GM19324 (cell line): ENCODE measurements around the gene LYPD5.
"Not testable (repeated sequence)": the region's sequence is repeated elsewhere in the genome, so short reads cannot be mapped to it uniquely, and the experiment has no call there.

Source experiments
- ATAC-seq: cut with Tn5 transposase; IDR thresholded peaks from one replicate; pipeline ENCODE4 v1.9.1; 2021; ENCODE audit warnings: mild to moderate bottlenecking, moderate library complexity; ENCODE audit not compliant: unreplicated experiment, low FRiP score

LYPD5 gene

GRCh38 chr19:43779147-43779819, 23.0 kb downstream of the LYPD5 start:
- no peak for ATAC-seq

- no peak for ATAC-seq
Measured at GRCh38 chr19:43778651-43779050, 23.6 kb downstream of the LYPD5 start.

GRCh38 chr19:43777163-43777695, 25.0 kb downstream of the LYPD5 start:
- no peak for ATAC-seq

- no peak for ATAC-seq
Measured at GRCh38 chr19:43776286-43776685, 26.0 kb downstream of the LYPD5 start.

- ATAC-seq, result no peak
Measured at GRCh38 chr19:43775299-43775890, 26.9 kb downstream of the LYPD5 start.

GRCh38 chr19:43774940-43775258, 27.3 kb downstream of the LYPD5 start:
- not testable (repeated sequence) for ATAC-seq

- no peak for ATAC-seq
Measured at GRCh38 chr19:43774103-43774939, 27.9 kb downstream of the LYPD5 start.

GRCh38 chr19:43773725-43774102, 28.5 kb downstream of the LYPD5 start:
- ATAC-seq, result no peak

GRCh38 chr19:43769256-43769655, 33.0 kb downstream of the LYPD5 start:
- no peak for ATAC-seq

- no peak for ATAC-seq
Measured at GRCh38 chr19:43768273-43769050, 33.8 kb downstream of the LYPD5 start.

GRCh38 chr19:43767818-43768217, 34.4 kb downstream of the LYPD5 start:
- no peak for ATAC-seq

GRCh38 chr19:43767316-43767715, 34.9 kb downstream of the LYPD5 start:
- no peak for ATAC-seq

- no peak for ATAC-seq
Measured at GRCh38 chr19:43766755-43767043, 35.5 kb downstream of the LYPD5 start.

GRCh38 chr19:43765109-43765876, 37.0 kb downstream of the LYPD5 start:
- peak; percentile 64 for ATAC-seq

- not testable (repeated sequence) for ATAC-seq
Measured at GRCh38 chr19:43764684-43765083, 37.6 kb downstream of the LYPD5 start.

- ATAC-seq, result no peak
Measured at GRCh38 chr19:43763473-43763939, 38.7 kb downstream of the LYPD5 start.

GRCh38 chr19:43762814-43763213, 39.4 kb downstream of the LYPD5 start:
- ATAC-seq, result no peak

- ATAC-seq, result no peak
Measured at GRCh38 chr19:43760941-43761340, 41.3 kb downstream of the LYPD5 start.

GRCh38 chr19:43759515-43759914, 42.7 kb downstream of the LYPD5 start:
- ATAC-seq, result no peak

GRCh38 chr19:43755256-43755801, 46.9 kb downstream of the LYPD5 start:
- ATAC-seq, result peak; percentile 24
